ENCODE measurements around the gene FOXP1. TPM values are rescaled to one million over a fixed set of nuclear protein-coding genes. Genes with fewer than 3 reads are reported as not detected.

FOXP1 gene
- total and polyA plus RNA-seq, 2 experiments from 2014 or later, result 76.8 to 99.8 TPM

- Histone ChIP-seq H3K79me2 (no peaks in the 10 kb centered on the region), H3K9me3 (ENCODE audit: low read depth) (no peaks in the 10 kb centered on the region), H3K4me3 (no peak overlapping the region), H2AFZ (no peak overlapping the region), H3K27ac (no peak overlapping the region), H3K27me3 (no peaks in the 10 kb centered on the region), H3K4me1 (ENCODE audit: insufficient read depth) (no peaks in the 10 kb centered on the region), H3K9me2 (replicated peaks; ENCODE audit: insufficient read depth) (no peaks in the 10 kb centered on the region), H3K36me3 (replicated peaks; ENCODE audit: insufficient read depth, low read depth) (no peaks in the 10 kb centered on the region), H4K20me1 (ENCODE audit: insufficient read depth, poor library complexity, severe bottlenecking) (no peaks in the 10 kb centered on the region), H3K4me2 (no peak overlapping the region)
- TF ChIP-seq CTCF (IDR thresholded peaks at IDR 0.05; ENCODE audit: poor library complexity), result no peak
- no peak for TF ChIP-seq EZH2phosphoT487 (IDR thresholded peaks at IDR 0.05; ENCODE audit: low read depth, severe bottlenecking, unreplicated experiment)
- TF ChIP-seq EZH2 (IDR thresholded peaks at IDR 0.05; ENCODE audit: borderline replicate concordance), result no peak
- DNase-seq (ENCODE audit: low spot score), result no peak
- 83% methylated on average over 13 of the region's 13 CpGs for WGBS (ENCODE audit: low lambda C conversion rate, missing lambda C conversion rate)
These were observed 619.9 kb downstream of the FOXP1 start for GRCh38 chr3:70963431-70964275.

- Histone ChIP-seq H3K4me3 (no peak overlapping the region), H3K9me2 (replicated peaks; ENCODE audit: insufficient read depth) (no peaks in the 10 kb centered on the region), H3K36me3 (replicated peaks; ENCODE audit: insufficient read depth, low read depth) (no peaks in the 10 kb centered on the region), H3K79me2 (no peaks in the 10 kb centered on the region), H2AFZ (no peak overlapping the region), H3K4me2 (no peak overlapping the region), H4K20me1 (ENCODE audit: insufficient read depth, poor library complexity, severe bottlenecking) (no peaks in the 10 kb centered on the region), H3K27me3 (no peaks in the 10 kb centered on the region), H3K4me1 (ENCODE audit: insufficient read depth) (no peaks in the 10 kb centered on the region), H3K9me3 (ENCODE audit: low read depth) (no peaks in the 10 kb centered on the region), H3K27ac (no peak overlapping the region)
- TF ChIP-seq EZH2phosphoT487 (IDR thresholded peaks at IDR 0.05; ENCODE audit: low read depth, severe bottlenecking, unreplicated experiment), result no peak
- no peak for TF ChIP-seq CTCF (IDR thresholded peaks at IDR 0.05; ENCODE audit: poor library complexity)
- no peak for TF ChIP-seq EZH2 (IDR thresholded peaks at IDR 0.05; ENCODE audit: borderline replicate concordance)
- DNase-seq (ENCODE audit: low spot score), result no peak
- 96% methylated on average over 14 of the region's 14 CpGs for WGBS (ENCODE audit: low lambda C conversion rate, missing lambda C conversion rate)
These were observed 623.8 kb downstream of the FOXP1 start for GRCh38 chr3:70959506-70960291.

DNA sequence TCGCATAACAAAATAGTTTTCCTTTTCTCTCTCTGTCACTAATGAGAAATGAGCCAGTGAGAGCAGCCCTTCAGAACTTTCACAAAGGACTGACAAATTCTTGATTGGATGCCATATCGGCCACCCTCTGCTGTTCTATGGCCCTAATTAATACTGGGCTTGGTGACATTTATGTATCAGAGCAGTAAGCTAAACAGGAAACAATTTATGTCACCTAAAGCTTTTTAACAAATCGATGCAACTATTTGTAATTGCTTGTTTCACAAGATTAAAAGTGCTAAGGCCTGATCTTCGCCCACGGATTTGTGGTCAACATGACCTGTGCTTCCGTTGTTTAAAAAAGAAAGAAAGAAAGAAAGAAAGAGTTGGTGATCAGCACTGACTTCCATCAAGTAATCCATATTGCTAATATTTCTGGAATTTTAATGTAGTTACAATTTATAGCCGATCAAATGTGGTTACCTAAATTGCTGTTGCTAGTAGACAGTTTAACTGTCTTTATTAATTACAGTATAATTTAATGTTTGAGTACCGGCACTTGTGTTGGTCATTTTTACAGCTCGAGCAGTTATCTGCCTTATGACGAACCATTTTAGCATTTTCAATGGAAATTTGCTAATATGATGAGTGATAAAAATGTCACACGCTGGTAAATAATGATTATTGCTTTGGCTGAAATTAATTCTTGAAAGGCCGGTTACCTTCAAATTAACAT, 631.3 kb downstream of the FOXP1 start:
- H3K27ac ChIP-seq, result no peak overlapping the region
- no peaks in the 10 kb centered on the region for H3K4me1 ChIP-seq (ENCODE audit: insufficient read depth)
- DNase-seq (ENCODE audit: low spot score), result no peak
- no peaks in the 10 kb centered on the region for H4K20me1 ChIP-seq (ENCODE audit: insufficient read depth, poor library complexity, severe bottlenecking)
- H3K27me3 ChIP-seq, result no peaks in the 10 kb centered on the region
- no peaks in the 10 kb centered on the region for H3K9me2 ChIP-seq (replicated peaks; ENCODE audit: insufficient read depth)
- no peaks in the 10 kb centered on the region for H3K36me3 ChIP-seq (replicated peaks; ENCODE audit: insufficient read depth, low read depth)
- TF ChIP-seq EZH2 (IDR thresholded peaks at IDR 0.05; ENCODE audit: borderline replicate concordance) (no peak), EZH2phosphoT487 (IDR thresholded peaks at IDR 0.05; ENCODE audit: low read depth, severe bottlenecking, unreplicated experiment) (no peak)
- H3K79me2 ChIP-seq, result no peaks in the 10 kb centered on the region
- no peak overlapping the region for H3K4me2 ChIP-seq
- WGBS (ENCODE audit: low lambda C conversion rate, missing lambda C conversion rate), result 91% methylated on average over 12 of the region's 12 CpGs
- H3K9me3 ChIP-seq (ENCODE audit: low read depth), result no peaks in the 10 kb centered on the region
- H2AFZ ChIP-seq, result no peak overlapping the region
- no peak overlapping the region for H3K4me3 ChIP-seq
